ENCODE results near the gene UBAP1. TPM values are rescaled to one million over a fixed set of nuclear protein-coding genes. Genes with fewer than 3 reads are reported as not detected.

The UBAP1 gene
- polyA plus RNA-seq (2012; rRNA removed), result 26.3 and 31.7 TPM in 2 replicates
- polyA plus RNA-seq (2012; cell fraction: cytosol; rRNA removed), result 26.4 and 28.2 TPM in 2 replicates
- 17.9 and 23.6 TPM in 2 replicates for polyA plus RNA-seq (2012; cell fraction: nucleus; rRNA removed)

DNA sequence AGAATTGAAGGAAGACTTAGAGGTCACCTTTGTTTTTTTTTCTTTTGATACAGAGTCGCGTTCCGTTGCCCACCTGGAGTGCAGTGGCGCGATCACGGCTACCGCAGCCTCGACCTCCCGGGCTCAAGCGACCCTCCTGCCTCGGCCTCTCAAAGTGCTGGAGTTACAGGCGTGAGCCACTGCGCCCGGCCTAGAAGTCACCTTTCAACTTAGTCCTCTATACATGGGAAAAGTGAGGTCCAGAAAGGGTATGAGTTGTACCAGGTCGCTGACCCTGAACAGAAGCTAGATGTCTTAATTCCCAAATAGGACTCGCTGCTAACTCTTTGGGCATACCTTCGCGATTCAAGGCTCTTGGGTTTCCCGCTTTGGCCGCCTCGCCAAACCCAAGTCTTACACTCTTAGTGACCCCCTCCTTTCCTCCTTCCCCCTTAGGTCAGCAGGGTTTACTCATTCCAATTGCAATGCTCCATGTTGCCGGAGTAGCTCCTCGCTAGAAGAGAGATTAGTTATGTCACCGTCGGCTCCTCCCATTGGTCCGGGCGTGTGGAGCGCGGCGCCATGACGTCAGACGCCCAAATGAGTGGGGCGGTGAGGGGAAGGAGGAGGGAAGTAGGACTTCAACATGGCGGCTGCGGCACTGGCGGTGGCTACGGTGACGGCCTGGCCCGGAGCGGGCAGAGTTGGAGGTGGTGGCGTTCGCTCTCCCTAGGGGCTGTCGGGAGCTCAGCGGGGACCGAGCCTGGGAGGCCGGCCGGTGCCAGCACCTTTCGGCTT lies at the start of gene UBAP1:
UBAP1 (plus strand) TSS at position 608 of the 777 bp plus-strand sequence. CDS start 41,872 bp downstream, outside the sequence.
- DNase-seq, result peak; percentile 93
- CTCF ChIA-PET, result interaction anchor here (0.6 to 3.0 kb wide), 7 partner anchors 8 to 430 kb away, joined by 3 to 13 read pairs (median 3); no protein-coding TSS in a partner anchor
- Histone ChIP-seq H4K20me1 (ENCODE audit: insufficient read depth) (peaks cover 17% of the 10 kb centered on the region), H3K4me1 (ENCODE audit: control insufficient read depth in 1 of 2, insufficient read depth in 2 of 2, low read depth in 1 of 2, low read length in 1 of 2) (no peaks in the 10 kb centered on the region; a peak in 1 of 4 replicates), H3K9ac (peak within 1 kb of the TSS; percentile 82), H3K9me2 (no peaks in the 10 kb centered on the region), H3K4me3 (ENCODE audit: low read depth in 2 of 2, low read length in 1 of 2) (peak within 1 kb of the TSS; percentile 67 to 79), H3K9me3 (no peaks in the 10 kb centered on the region), H3K27ac (ENCODE audit: low read depth in 2 of 2, low read length in 1 of 2) (peak within 1 kb of the TSS; percentile 78 to 87), H3F3A (replicated peaks; ENCODE audit: insufficient read depth) (no peaks in the 10 kb centered on the region), H2AFZ (ENCODE audit: low read depth) (peak within 1 kb of the TSS; percentile 99), H3K27me3 (ENCODE audit: insufficient read depth) (no peaks in the 10 kb centered on the region), H3K36me3 (replicated peaks in 1 of 2; ENCODE audit: control insufficient read depth in 1 of 2, insufficient read depth in 2 of 2, low read length in 1 of 2) (peaks cover 0 to 2% of the 10 kb centered on the region in 2 experiments), H3K4me2 (peak within 1 kb of the TSS; percentile 95), H3K79me2 (ENCODE audit: insufficient read depth) (peaks cover 56% of the 10 kb centered on the region)
- 0% methylated on average over 26 of the region's 48 CpGs for WGBS (ENCODE audit: low lambda C conversion rate)
- POLR2A ChIA-PET, result interaction anchor here (0.6 to 1.4 kb wide), 6 partner anchors 8 to 374 kb away, joined by 3 to 9 read pairs (median 3); no protein-coding TSS in a partner anchor
- TF ChIP-seq YY1 (IDR thresholded peaks at IDR 0.05; ENCODE audit: low read depth), result peak; percentile 94
- peak; percentile 84 for TF ChIP-seq RFX5 (IDR thresholded peaks at IDR 0.05; ENCODE audit: low read length)
- peak; percentile 11 for TF ChIP-seq CHD2 (IDR thresholded peaks at IDR 0.05; ENCODE audit: low read length, partially characterized antibody)
- TF ChIP-seq POLR2AphosphoS5 (IDR thresholded peaks at IDR 0.05; ENCODE audit: low read depth, low read length), result peak; percentile 71
- TF ChIP-seq, protein P1, sequence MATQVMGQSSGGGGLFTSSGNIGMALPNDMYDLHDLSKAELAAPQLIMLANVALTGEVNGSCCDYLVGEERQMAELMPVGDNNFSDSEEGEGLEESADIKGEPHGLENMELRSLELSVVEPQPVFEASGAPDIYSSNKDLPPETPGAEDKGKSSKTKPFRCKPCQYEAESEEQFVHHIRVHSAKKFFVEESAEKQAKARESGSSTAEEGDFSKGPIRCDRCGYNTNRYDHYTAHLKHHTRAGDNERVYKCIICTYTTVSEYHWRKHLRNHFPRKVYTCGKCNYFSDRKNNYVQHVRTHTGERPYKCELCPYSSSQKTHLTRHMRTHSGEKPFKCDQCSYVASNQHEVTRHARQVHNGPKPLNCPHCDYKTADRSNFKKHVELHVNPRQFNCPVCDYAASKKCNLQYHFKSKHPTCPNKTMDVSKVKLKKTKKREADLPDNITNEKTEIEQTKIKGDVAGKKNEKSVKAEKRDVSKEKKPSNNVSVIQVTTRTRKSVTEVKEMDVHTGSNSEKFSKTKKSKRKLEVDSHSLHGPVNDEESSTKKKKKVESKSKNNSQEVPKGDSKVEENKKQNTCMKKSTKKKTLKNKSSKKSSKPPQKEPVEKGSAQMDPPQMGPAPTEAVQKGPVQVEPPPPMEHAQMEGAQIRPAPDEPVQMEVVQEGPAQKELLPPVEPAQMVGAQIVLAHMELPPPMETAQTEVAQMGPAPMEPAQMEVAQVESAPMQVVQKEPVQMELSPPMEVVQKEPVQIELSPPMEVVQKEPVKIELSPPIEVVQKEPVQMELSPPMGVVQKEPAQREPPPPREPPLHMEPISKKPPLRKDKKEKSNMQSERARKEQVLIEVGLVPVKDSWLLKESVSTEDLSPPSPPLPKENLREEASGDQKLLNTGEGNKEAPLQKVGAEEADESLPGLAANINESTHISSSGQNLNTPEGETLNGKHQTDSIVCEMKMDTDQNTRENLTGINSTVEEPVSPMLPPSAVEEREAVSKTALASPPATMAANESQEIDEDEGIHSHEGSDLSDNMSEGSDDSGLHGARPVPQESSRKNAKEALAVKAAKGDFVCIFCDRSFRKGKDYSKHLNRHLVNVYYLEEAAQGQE (IDR thresholded peaks at IDR 0.05; ENCODE audit: low read depth, low read length), result no peak
- no peak for TF ChIP-seq FOXM1 (IDR thresholded peaks at IDR 0.05; ENCODE audit: low read depth)
- peak; percentile 87 for TF ChIP-seq MXI1 (IDR thresholded peaks at IDR 0.05; ENCODE audit: low read depth, low read length)
- peak; percentile 95 for TF ChIP-seq TAF1 (IDR thresholded peaks at IDR 0.05; ENCODE audit: borderline replicate concordance, low read depth, low read length)
- TF ChIP-seq, protein P2, sequence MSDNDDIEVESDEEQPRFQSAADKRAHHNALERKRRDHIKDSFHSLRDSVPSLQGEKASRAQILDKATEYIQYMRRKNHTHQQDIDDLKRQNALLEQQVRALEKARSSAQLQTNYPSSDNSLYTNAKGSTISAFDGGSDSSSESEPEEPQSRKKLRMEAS (IDR thresholded peaks at IDR 0.05; ENCODE audit: low read depth), result peak; percentile 59; the same call in 1 of the 2 replicates
- TF ChIP-seq SIN3A (IDR thresholded peaks at IDR 0.05; ENCODE audit: borderline replicate concordance, low read depth, low read length), result peak; percentile 44; the same call in 1 of the 2 replicates
- TF ChIP-seq EP300 (IDR thresholded peaks at IDR 0.05; ENCODE audit: borderline replicate concordance in 1 of 2, low read depth in 1 of 2, low read length in 1 of 2), result peak in 1 of 2 experiments; percentile 10; a peak in 1 of 4 replicates
- TF ChIP-seq TEAD4 (IDR thresholded peaks at IDR 0.05; ENCODE audit: borderline replicate concordance, insufficient read depth), result no peak
- TF ChIP-seq, protein P3, sequence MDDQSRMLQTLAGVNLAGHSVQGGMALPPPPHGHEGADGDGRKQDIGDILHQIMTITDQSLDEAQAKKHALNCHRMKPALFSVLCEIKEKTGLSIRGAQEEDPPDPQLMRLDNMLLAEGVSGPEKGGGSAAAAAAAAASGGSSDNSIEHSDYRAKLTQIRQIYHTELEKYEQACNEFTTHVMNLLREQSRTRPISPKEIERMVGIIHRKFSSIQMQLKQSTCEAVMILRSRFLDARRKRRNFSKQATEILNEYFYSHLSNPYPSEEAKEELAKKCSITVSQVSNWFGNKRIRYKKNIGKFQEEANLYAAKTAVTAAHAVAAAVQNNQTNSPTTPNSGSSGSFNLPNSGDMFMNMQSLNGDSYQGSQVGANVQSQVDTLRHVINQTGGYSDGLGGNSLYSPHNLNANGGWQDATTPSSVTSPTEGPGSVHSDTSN (IDR thresholded peaks at IDR 0.05), result peak; percentile 51

Measured in SK-N-SH (cell line).